ENCODE data around the gene DUOX2. TPM values are rescaled to one million over a fixed set of nuclear protein-coding genes. Genes with fewer than 3 reads are reported as not detected.

DUOX2 gene
- total and polyA plus RNA-seq, 4 donors, result 1.0 to 3.8 (median 2.1) TPM

GRCh38 chr15:45118996-45119395 is 5.0 kb upstream of the DUOX2 start:
- WGBS, 2 donors, result 90 to 98% methylated on average over 5 of the region's 5 CpGs
- H3K9me3 ChIP-seq (ENCODE audit: control insufficient read depth in 4 of 4, insufficient read depth in 3 of 4, low read length in 3 of 4), result peaks cover 0 to 15% (median 0%) of the 10 kb centered on the region in 4 donors
- peaks cover 0 to 13% (median 0%) of the 10 kb centered on the region in 5 donors for H3K4me1 ChIP-seq (ENCODE audit: control insufficient read depth in 5 of 5, insufficient read depth in 5 of 5, low read length in 5 of 5)
- DNase-seq (no peak), ATAC-seq (ENCODE audit: insufficient read depth, low FRiP score) (no peak)
- no peak overlapping the region for H3K27ac ChIP-seq (ENCODE audit: low read depth in 1 of 2, low read length in 1 of 2)
- H3K27me3 ChIP-seq (ENCODE audit: control insufficient read depth in 3 of 3, insufficient read depth in 3 of 3, low read length in 2 of 3), result peaks cover 3 to 39% (median 37%) of the 10 kb centered on the region in 3 donors
- peaks cover 0 to 3% (median 0%) of the 10 kb centered on the region in 4 donors for H3K36me3 ChIP-seq (ENCODE audit: control insufficient read depth in 4 of 4, insufficient read depth in 4 of 4, low read length in 4 of 4)
- no peak overlapping the region for H3K4me3 ChIP-seq
- no peak overlapping the region for H3K9ac ChIP-seq (ENCODE audit: insufficient read depth in 1 of 2, low read length in 2 of 2)
- no peak for TF ChIP-seq CTCF (IDR thresholded peaks at IDR 0.05; ENCODE audit: control extremely low read depth, extremely low read depth)

GRCh38 chr15:45118131-45118588 is 4.2 kb upstream of the DUOX2 start:
- Histone ChIP-seq H3K9ac (ENCODE audit: insufficient read depth in 1 of 2, low read length in 2 of 2) (no peak overlapping the region), H3K4me3 (no peak overlapping the region), H3K27me3 (ENCODE audit: control insufficient read depth in 3 of 3, insufficient read depth in 3 of 3, low read length in 2 of 3) (peaks cover 3 to 47% (median 45%) of the 10 kb centered on the region in 3 donors), H3K4me1 (ENCODE audit: control insufficient read depth in 5 of 5, insufficient read depth in 5 of 5, low read length in 5 of 5) (peaks cover 0 to 13% (median 0%) of the 10 kb centered on the region in 5 donors), H3K36me3 (ENCODE audit: control insufficient read depth in 4 of 4, insufficient read depth in 4 of 4, low read length in 4 of 4) (peaks cover 0 to 3% (median 0%) of the 10 kb centered on the region in 4 donors), H3K27ac (ENCODE audit: low read depth in 1 of 2, low read length in 1 of 2) (no peak overlapping the region), H3K9me3 (ENCODE audit: control insufficient read depth in 4 of 4, insufficient read depth in 3 of 4, low read length in 3 of 4) (peaks cover 0 to 16% (median 0%) of the 10 kb centered on the region in 4 donors)
- ATAC-seq (ENCODE audit: insufficient read depth, low FRiP score) (peak; percentile 92), DNase-seq (peak; percentile 94 to 95 (median 95))
- TF ChIP-seq CTCF (IDR thresholded peaks at IDR 0.05; ENCODE audit: control extremely low read depth, extremely low read depth), result peak; percentile 93
- WGBS, 2 donors, result 0 to 2% methylated on average over 14 of the region's 14 CpGs

GRCh38 chr15:45117308-45118130 is 3.5 kb upstream of the DUOX2 start:
- 23 to 40% methylated on average over 32 to 33 of the region's 33 CpGs for WGBS, 2 donors
- no peak for TF ChIP-seq CTCF (IDR thresholded peaks at IDR 0.05; ENCODE audit: control extremely low read depth, extremely low read depth)
- Histone ChIP-seq H3K4me1 (ENCODE audit: control insufficient read depth in 5 of 5, insufficient read depth in 5 of 5, low read length in 5 of 5) (peaks cover 0 to 18% (median 0%) of the 10 kb centered on the region in 5 donors), H3K4me3 (no peak overlapping the region), H3K27me3 (ENCODE audit: control insufficient read depth in 3 of 3, insufficient read depth in 3 of 3, low read length in 2 of 3) (peaks cover 8 to 52% (median 50%) of the 10 kb centered on the region in 3 donors), H3K36me3 (ENCODE audit: control insufficient read depth in 4 of 4, insufficient read depth in 4 of 4, low read length in 4 of 4) (peaks cover 0 to 3% (median 0%) of the 10 kb centered on the region in 4 donors), H3K27ac (ENCODE audit: low read depth in 1 of 2, low read length in 1 of 2) (no peak overlapping the region), H3K9ac (ENCODE audit: insufficient read depth in 1 of 2, low read length in 2 of 2) (no peak overlapping the region), H3K9me3 (ENCODE audit: control insufficient read depth in 4 of 4, insufficient read depth in 3 of 4, low read length in 3 of 4) (peaks cover 0 to 17% (median 0%) of the 10 kb centered on the region in 4 donors)
- DNase-seq (no peak), ATAC-seq (ENCODE audit: insufficient read depth, low FRiP score) (no peak)
